VCaP (cell line): ENCODE measurements around the gene DNER.

Experiments used
- H3K27ac ChIP-seq: fragments of 450-650 bp; 2 replicates; pipeline ENCODE4 v1.5.1; 2017
- TF ChIP-seq, protein P1 (sequence below): fragments of 450-650 bp; conservative IDR thresholded peaks from 2 replicates; pipeline ENCODE4 v1.5.1; 2017; ENCODE audit warnings: mild to moderate bottlenecking, moderate library complexity

Gene DNER

DNA sequence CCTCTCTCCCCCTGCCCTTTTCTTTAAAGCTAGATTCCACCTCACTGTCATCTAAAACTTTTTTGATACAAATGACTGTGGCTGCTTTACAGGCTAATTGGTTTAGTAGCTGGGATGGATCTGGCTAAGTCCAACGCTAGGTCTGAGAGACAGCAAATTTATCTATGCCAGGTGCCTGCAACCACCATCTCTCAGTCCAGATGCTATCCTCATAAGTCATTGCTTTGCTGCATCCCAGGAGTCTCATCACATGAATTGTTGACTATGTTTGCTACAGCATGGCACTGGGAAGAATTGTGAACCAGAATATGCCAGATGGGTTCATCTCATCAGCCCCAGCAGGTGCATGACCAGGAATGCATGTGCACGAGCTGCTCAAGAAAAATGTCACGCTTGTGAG lies 343.3 kb downstream of the DNER start:
- no peak overlapping the region for H3K27ac ChIP-seq
- TF ChIP-seq, protein P1, sequence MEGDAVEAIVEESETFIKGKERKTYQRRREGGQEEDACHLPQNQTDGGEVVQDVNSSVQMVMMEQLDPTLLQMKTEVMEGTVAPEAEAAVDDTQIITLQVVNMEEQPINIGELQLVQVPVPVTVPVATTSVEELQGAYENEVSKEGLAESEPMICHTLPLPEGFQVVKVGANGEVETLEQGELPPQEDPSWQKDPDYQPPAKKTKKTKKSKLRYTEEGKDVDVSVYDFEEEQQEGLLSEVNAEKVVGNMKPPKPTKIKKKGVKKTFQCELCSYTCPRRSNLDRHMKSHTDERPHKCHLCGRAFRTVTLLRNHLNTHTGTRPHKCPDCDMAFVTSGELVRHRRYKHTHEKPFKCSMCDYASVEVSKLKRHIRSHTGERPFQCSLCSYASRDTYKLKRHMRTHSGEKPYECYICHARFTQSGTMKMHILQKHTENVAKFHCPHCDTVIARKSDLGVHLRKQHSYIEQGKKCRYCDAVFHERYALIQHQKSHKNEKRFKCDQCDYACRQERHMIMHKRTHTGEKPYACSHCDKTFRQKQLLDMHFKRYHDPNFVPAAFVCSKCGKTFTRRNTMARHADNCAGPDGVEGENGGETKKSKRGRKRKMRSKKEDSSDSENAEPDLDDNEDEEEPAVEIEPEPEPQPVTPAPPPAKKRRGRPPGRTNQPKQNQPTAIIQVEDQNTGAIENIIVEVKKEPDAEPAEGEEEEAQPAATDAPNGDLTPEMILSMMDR = no peak

DNA sequence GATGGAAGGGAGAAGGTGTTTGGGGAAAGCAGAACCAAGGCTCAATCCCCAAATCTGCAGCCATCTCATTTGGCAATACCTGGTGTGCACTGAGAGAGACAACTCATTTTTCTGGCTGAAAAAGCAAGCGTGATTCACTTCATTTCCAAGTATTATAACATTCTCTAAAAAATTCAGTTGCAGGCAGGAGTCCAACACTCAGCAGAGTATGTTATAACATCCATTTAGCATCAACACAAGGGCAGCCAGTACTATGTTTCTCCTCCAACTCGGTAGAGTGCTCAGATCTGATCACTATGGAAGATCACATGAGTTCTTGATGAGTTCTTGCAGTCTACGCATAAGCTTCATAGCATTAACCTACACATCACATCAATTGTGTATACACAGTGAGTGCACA lies 343.8 kb downstream of the DNER start:
- TF ChIP-seq, protein P1 = no peak
- no peak overlapping the region for H3K27ac ChIP-seq

DNA sequence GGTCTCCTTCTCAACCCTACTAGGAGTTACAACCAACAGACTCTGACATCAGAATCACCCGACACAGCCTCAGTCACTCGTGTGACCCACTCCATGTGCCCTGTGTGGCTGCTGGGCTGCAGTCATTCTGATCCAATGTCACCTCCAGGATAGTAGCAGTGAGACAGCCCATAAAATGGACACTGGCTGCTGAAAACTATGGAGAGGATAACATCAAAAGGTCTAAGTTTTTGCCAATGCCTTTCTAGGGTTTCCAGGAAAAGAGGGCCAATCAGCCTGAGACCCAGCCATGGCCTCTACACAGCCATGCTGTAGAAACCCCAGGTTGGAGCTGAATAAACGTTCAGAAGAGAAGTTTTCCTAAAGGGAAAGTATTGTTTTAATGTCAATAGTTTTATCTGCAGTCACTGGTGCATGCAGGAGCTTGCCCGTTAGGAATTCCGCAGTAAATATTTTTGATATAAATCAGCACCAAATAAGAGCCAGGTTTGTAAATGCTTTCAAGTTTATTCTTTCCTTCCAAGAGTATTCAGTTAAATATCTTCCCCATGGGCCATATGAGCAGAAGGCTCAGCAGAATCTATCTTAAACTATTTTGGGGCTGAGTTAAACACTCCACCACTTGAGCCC lies 351.1 kb downstream of the DNER start:
- TF ChIP-seq, protein P1 = no peak
- no peak overlapping the region for H3K27ac ChIP-seq

DNA sequence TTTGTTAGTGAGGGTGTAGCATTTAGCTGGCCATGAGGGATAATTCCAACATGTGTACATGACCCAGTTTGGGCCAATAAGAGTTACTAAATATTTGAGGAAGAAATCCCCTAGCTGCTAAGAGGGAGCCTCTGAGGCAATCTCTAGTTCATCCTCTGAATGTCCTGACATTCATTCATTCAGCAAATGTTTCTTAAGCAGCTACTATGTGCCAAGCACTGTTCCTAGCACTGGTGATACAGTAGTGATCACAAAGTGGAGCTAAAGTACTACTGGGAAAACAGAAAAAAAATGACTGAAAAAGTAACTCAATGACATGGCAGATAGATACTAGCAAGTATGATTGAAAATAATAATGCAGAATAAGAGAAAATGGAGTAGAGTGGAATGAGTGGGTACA lies 363.5 kb downstream of the DNER start:
- TF ChIP-seq, protein P1 = no peak
- H3K27ac ChIP-seq = no peak overlapping the region

DNA sequence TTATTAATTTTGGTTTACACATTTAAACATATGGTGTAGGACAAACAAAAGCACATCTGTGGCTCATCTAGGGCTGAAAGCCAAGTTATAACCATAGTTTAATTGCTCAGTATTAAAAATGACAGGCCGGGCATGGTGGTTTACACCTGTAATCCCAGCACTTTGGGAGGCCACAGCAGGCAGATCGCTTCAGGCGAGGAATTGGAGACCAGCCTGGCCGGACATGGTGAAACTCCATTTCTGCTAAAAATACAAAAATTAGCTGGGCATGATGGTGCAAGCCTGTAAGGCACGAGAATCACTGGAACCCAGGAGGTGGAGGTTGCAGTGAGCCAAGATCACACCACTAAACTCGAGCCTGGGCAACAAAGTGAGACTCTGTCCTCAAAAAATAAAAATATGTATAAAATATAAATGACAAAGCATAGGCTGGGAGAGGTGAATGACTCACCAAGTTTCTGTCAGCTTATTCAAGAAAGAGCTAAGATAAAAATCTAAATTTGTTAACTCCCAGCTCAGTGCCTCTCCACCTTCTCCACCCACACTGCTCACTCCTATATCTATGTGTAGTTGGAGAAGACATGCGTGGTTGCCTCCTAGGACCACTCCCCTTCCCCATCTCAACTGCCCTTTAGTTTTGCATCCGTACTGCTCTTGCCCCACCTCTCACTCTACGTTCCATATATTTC lies 364.1 kb downstream of the DNER start:
- H3K27ac ChIP-seq = no peak overlapping the region
- TF ChIP-seq, protein P1 = no peak

DNA sequence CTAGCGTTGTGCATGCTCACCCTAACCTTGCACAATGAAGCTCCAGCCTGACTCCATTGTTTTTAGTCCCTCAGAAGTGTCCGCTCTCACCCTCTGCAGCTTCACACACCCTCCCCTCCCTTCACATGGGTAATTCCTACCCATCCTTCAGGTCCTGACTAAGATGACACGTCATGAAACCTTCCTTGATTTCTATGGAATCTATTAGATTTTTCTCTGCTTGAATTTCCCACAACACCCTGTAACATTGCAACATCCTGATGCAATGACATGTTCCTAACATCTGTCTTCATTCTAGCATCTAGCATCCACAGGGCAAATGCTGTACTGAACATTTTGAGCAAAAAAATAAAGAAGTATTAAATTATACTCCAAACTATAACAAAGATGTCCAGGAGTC lies 366.2 kb downstream of the DNER start:
- TF ChIP-seq, protein P1 = no peak
- no peak overlapping the region for H3K27ac ChIP-seq

DNA sequence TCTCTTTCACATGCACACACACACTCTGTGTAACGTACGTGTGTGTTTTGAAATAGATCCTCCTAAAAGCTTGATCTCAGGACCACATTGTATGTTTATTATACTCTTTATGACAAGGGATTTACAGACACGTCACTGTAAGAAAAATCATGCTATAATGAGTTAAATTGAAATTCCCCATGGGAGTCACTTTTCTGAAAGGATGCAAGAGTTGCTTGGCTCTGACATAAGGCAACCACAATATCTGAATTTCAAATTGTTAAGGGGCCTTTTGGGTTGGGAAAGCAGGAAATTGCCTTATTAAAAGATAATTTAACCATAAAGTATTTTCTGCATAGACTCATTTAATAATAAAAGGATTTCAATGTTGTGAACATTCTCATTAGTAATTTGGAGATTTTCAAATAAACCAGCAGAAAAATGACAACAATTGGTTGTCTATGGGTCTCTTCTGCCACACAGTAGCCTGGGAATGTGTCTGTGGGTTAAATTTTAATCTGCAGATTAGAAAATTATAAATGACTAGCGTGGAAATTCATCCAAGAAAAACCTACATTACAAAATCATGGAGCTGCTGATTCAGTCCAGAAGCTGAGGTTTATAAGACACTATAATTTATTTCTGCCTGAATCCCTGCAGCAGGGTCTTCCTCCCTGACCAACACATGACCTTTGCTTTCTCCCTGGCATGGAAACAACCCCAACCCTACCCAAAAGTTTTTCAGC lies 367.4 kb downstream of the DNER start:
- TF ChIP-seq, protein P1 = no peak
- H3K27ac ChIP-seq = no peak overlapping the region
